Heart left ventricle (tissue), 16 donors: ENCODE data around the gene HCRTR2. TPM values are rescaled to one million over a fixed set of nuclear protein-coding genes. Genes with fewer than 3 reads are reported as not detected.

ENCODE experiments used
- ATAC-seq, 4 donors: fragments of 200-7000 bp; cut with Tn5 transposase; one replicate each; pipeline ENCODE4 v1.9.1; 2020 to 2022; ENCODE audit warnings: moderate library complexity in 4 of 4, mild to moderate bottlenecking in 3 of 4, moderate number of reproducible peaks in 1 of 4
- DNase-seq, 5 donors: peaks; one replicate each; pipeline ENCODE4 v3.0.0-alpha.2; 2020
- H3K27ac ChIP-seq, 12 donors: fragments of 200-600 bp; sonication (generic) in 4 of 12; one replicate each; pipeline versions ENCODE4 v1.5.0 to v1.8.0; 2016 to 2022; ENCODE audit warnings: mild to moderate bottlenecking in 2 of 12
- H3K27me3 ChIP-seq, 9 donors: fragments of 200-600 bp; sonication (generic) in 2 of 9; one replicate each; pipeline versions ENCODE4 v1.5.1 to v1.8.0; 2016 to 2022; ENCODE audit warnings: mild to moderate bottlenecking in 3 of 9
- H3K36me3 ChIP-seq, 9 donors: fragments of 200-600 bp; sonication (generic) in 2 of 9; one replicate each; pipeline versions ENCODE4 v1.5.0 to v1.8.0; 2018 to 2022; ENCODE audit warnings: mild to moderate bottlenecking in 2 of 9
- H3K4me1 ChIP-seq, 12 donors: fragments of 200-600 bp; sonication (generic) in 4 of 12; one replicate each; pipeline versions ENCODE4 v1.5.0 to v1.8.0; 2016 to 2022; ENCODE audit warnings: mild to moderate bottlenecking in 3 of 12
- H3K4me3 ChIP-seq, 12 donors: fragments of 200-600 bp; sonication (generic) in 4 of 12; one replicate each; pipeline versions ENCODE4 v1.5.0 to v1.8.0; 2017 to 2022; ENCODE audit warnings: mild to moderate bottlenecking in 9 of 12, moderate library complexity in 4 of 12
- H3K9me3 ChIP-seq, 12 donors: fragments of 200-600 bp; sonication (generic) in 4 of 12; one replicate each; pipeline versions ENCODE4 v1.5.0 to v1.8.0; 2016 to 2022; ENCODE audit warnings: mild to moderate bottlenecking in 1 of 12
- POLR2A ChIP-seq, 2 donors: fragments of 450-650 bp; IDR thresholded peaks; one replicate each; pipeline ENCODE4 v1.6.1; 2017; ENCODE audit warnings: antibody characterized with exemption in 2 of 2, mild to moderate bottlenecking in 2 of 2, moderate library complexity in 2 of 2
- WGBS, 4 donors: extraction: QIAGEN DNeasy Blood & Tissue Kit in 2 of 4; methylation state at CpG; one replicate each; pipeline versions ENCODE4 v1.1.5 to v1.1.7; 2013 to 2018; 5-methylcytosine and 5-hydroxymethylcytosine counted together
- intact Hi-C, 10 donors: fragments of 100-400 bp; cut with DNase I; formaldehyde crosslinking; loops; one replicate each; pipeline versions ENCODE4 v1.11.1 to v1.14.2; 2022
- polyA plus RNA-seq, 2 donors: library from polyadenylated mRNA; stranded (reverse); fragments of 200-250 nt; gene quantifications; one replicate each; pipeline ENCODE4 v1.2.3, GENCODE V29; 2013
- total RNA-seq, 9 donors: library from RNA; depleted of rRNA in 2 of 9; stranded (reverse); fragments of >200 nt in 2 of 9; fragmentation: NEBNext Ultra II Directional in 3 of 9; extraction: Animal tissue kit (Norgen Biotek cat#: 25700) in 3 of 9; gene quantifications; one replicate each; pipeline versions ENCODE4 v1.1.0 to v1.2.4, GENCODE V29; 2016 to 2023
- TF ChIP-seq, protein P1 (sequence below), 12 donors: fragments of 200-600 bp; sonication (generic) in 4 of 12; IDR thresholded peaks; one replicate each; pipeline versions ENCODE4 v1.5.0 to v1.8.0; 2018 to 2022; ENCODE audit warnings: antibody characterized with exemption in 12 of 12, mild to moderate bottlenecking in 5 of 12
- donor health status: ischemic (EF 13 %, LVEDD 7.1; RV severe dilation, severe dysfunction).
- donor health status: healthy with polysubstance abuse.
- donor health status: DM: no; HTN: yes; CAD: no.
- donor health status: DM: no; HTN: no; CAD: no.
- donor health status: ischemic (EF 25% LVEDD 6.9; RV normal size, moderate dysfunction).
- donor health status: ischemic (EF 25% LVEDD 5.7; RV mildly dilated, moderate dysfunction).
- donor health status: healthy.
- donor health status: DM: yes; HTN: yes; CAD: no.
- donor health status: ischemic (EF 35%, LVEDD 5.7; RV mildly dilated, moderate dysfunction).
- donor health status: nonischemic (EF 11% LVEDD 7.7; RV severe dilation, severe dysfunction).
- donor health status: DM: yes; HTN: yes; CAD: no.
- donor health status: PGD.
- donor health status: ischemic (EF 29% LVEDD 5.4; RV normal size, mild dysfunction).
- donor health status: nonischemic (EF 23%, LVEDD 6.1; RV moderate dilation, normal function).

HCRTR2 gene
- total and polyA plus RNA-seq, 11 donors: 0.08 TPM; not detected in 10

DNA sequence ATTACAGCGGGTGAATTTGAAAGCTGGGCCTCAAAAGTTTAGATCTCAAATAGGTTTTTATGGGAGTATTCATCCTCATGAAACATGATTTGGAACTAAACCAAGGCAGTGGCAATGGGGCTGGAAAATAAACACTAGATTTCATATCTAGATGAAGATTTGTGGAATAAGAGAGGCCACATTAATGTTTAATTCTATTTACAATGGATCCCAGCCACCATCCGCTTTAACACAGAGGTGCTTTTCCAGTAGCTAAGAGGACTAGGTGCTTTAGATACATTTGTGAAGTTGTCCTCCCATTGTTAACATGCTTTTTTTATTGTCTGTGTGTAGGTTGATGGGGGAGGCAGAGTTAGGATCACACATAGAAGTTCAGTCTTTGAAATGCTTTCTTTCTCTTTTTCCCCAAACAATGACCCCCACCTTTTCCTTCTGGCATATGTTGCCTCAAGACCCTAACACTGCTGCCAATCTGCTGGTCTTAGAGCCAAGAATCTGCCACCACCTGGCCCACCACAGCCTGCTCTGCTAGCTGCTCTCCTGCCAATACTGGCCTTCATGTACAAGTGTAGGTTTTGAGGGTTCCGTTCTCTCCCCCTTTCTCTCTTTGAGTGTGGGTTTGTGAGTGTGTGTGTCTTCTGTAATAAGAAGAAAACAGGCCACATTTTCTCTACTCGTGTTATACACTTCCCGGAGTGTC lies 125.1 kb downstream of the HCRTR2 start:
- Histone ChIP-seq H3K36me3 (no peaks in the 10 kb centered on the region), H3K4me1 (no peaks in the 10 kb centered on the region), H3K4me3 (no peak overlapping the region), H3K27me3 (no peaks in the 10 kb centered on the region), H3K9me3 (peaks cover 0 to 14% (median 0%) of the 10 kb centered on the region in 12 donors), H3K27ac (no peak overlapping the region)
- 80 to 86% (median 83%) methylated on average over 5 of the region's 5 CpGs for WGBS, 4 donors
- no peak for TF ChIP-seq POLR2A (IDR thresholded peaks at IDR 0.05)
- TF ChIP-seq, protein P1, sequence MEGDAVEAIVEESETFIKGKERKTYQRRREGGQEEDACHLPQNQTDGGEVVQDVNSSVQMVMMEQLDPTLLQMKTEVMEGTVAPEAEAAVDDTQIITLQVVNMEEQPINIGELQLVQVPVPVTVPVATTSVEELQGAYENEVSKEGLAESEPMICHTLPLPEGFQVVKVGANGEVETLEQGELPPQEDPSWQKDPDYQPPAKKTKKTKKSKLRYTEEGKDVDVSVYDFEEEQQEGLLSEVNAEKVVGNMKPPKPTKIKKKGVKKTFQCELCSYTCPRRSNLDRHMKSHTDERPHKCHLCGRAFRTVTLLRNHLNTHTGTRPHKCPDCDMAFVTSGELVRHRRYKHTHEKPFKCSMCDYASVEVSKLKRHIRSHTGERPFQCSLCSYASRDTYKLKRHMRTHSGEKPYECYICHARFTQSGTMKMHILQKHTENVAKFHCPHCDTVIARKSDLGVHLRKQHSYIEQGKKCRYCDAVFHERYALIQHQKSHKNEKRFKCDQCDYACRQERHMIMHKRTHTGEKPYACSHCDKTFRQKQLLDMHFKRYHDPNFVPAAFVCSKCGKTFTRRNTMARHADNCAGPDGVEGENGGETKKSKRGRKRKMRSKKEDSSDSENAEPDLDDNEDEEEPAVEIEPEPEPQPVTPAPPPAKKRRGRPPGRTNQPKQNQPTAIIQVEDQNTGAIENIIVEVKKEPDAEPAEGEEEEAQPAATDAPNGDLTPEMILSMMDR (IDR thresholded peaks at IDR 0.05): no peak
- no peak for DNase-seq
- intact Hi-C loops: loop anchor here in 1 of 10 donors (10.0 kb wide), 1 partner anchor 135 kb away; no protein-coding TSS in a partner anchor
- no peak for ATAC-seq

DNA sequence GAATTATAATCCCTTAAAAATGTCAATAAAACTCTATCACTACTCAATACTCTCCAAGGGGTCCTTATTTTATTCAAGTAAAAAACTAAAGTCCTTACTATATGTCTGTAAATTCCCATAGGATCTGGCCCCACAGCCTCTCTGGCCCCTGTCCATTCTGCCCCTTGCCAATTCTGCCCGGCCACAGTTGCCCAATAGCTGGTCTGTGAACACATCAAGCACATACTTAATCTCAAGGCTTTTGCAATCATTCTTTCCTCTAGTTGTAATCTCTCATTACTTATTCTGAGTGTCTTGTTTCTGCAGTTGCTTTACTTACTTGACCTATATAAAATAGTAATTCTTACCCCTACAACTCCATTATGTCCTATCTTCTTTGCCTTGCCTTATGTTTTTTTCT lies 130.4 kb downstream of the HCRTR2 start:
- no peak for ATAC-seq
- intact Hi-C loops: no loop called here
- H3K27me3 ChIP-seq: no peaks in the 10 kb centered on the region
- no peak for DNase-seq
- H3K4me3 ChIP-seq: no peak overlapping the region
- H3K27ac ChIP-seq: no peak overlapping the region
- 75 to 86% (median 77%) methylated on average over 1 of the region's 1 CpG for WGBS, 4 donors
- no peaks in the 10 kb centered on the region for H3K4me1 ChIP-seq
- TF ChIP-seq POLR2A (IDR thresholded peaks at IDR 0.05): no peak
- TF ChIP-seq, protein P1 (IDR thresholded peaks at IDR 0.05): no peak
- no peaks in the 10 kb centered on the region for H3K36me3 ChIP-seq
- peaks cover 0 to 7% (median 0%) of the 10 kb centered on the region in 12 donors for H3K9me3 ChIP-seq

DNA sequence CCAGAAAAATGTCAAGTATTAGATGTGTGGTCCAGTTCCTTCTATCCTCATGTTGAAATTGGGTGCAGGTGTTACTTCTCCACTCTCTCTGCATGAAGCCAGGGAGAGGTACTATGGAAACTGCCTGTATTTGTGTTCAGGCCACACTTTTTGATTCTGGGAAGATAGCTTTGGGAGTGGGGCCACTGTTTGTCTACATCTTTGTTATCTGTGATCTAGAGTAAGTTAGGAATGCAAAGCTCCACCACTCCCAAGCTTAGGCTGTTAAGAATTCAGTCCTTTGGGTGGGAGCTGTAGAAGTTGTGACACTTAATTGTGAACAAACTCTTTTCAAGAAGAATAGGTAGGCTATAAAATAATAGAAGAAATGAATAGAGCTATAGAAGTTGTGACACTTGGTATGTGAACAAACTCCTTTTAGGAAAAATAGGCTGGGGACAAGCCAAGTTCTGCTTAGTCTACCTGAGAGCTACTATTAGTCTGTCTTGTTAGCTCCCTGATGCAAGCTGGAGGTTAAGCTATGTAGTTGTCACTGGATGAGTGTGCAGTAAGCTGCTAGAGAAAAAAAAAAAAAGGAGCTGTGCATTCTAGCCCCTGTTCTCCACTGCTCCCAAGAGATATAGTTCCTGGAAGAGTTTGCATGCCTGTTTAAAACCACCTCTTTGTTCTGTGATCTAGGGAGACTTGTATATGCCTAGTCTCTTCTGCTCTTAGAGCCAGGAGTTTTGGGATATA lies 145.8 kb downstream of the HCRTR2 start:
- Histone ChIP-seq H3K9me3 (peaks cover 0 to 21% (median 0%) of the 10 kb centered on the region in 12 donors), H3K4me3 (no peak overlapping the region), H3K27ac (no peak overlapping the region), H3K36me3 (no peaks in the 10 kb centered on the region), H3K27me3 (no peaks in the 10 kb centered on the region), H3K4me1 (no peaks in the 10 kb centered on the region)
- ATAC-seq: no peak
- TF ChIP-seq POLR2A (IDR thresholded peaks at IDR 0.05): no peak
- TF ChIP-seq, protein P1 (IDR thresholded peaks at IDR 0.05): no peak
- intact Hi-C loops: no loop called here
- DNase-seq: no peak

DNA sequence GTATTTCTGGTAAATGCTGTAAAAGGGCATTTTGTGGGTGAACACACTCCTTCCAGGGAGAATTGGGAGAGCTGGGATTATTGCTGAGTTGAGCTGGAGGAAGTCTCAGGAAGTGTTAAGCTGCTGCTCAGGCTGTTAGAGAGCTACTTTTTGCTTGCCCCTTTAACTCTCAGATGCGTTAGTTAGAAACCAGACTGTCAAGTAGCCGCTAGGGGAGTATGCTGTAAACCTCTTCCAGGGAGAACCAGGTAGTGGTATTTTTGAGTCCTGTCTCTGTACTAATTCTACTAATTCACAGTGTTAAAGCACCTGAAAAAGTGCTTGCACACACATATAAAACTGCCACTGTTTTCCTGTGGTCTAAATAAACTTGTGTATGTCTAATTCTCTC lies 146.4 kb downstream of the HCRTR2 start:
- TF ChIP-seq POLR2A (IDR thresholded peaks at IDR 0.05): no peak
- TF ChIP-seq, protein P1 (IDR thresholded peaks at IDR 0.05): no peak
- Histone ChIP-seq H3K36me3 (no peaks in the 10 kb centered on the region), H3K27ac (no peak overlapping the region), H3K4me1 (no peaks in the 10 kb centered on the region), H3K9me3 (peaks cover 0 to 21% (median 0%) of the 10 kb centered on the region in 12 donors), H3K4me3 (no peak overlapping the region), H3K27me3 (no peaks in the 10 kb centered on the region)
- intact Hi-C loops: no loop called here
- ATAC-seq: no peak
- 36 to 47% (median 42%) methylated on average over 2 of the region's 2 CpGs for WGBS, 4 donors
- no peak for DNase-seq
